Measurements from ENCODE around the gene TRIP13.

TRIP13 gene

GRCh38 chr5:855771-856530 lies 36.7 kb upstream of the TRIP13 start:
- FAIRE-seq = no peak

DNA sequence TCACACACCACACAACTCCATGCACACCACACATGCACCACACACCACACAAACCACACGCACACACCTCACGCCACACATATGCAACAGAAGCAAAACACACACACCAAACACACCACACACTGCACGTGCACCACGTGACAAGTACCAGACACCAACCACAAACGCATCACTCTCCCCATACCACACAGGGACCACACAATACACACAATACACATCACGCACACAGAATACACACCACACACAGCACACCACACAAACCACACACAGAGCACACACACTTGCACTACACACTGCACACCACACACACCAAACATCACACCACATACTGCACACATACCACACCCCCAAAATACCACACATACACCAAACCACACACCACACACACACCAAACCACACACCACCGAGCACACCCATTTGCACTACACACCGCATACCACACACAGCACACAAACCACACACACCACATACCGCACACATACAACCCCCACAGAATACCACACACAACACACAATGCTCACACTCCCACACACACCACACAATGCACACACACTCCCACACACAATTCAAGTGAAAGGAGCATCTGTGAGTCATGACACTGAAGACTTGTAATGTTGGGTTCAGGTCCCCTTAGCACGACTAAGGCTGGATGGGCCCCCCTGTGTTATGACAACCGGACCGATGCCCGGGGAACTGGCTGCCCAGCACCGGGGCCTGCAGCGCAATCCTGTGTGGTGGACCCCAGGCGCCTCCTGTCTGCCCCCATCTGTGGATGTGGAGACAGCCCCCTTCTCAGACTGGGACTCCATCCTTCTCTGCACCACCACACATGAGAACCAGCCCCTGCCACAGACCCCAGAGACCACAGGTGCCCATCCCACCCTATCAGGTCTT lies 35.9 kb upstream of the TRIP13 start:
- FAIRE-seq = no peak

DNA sequence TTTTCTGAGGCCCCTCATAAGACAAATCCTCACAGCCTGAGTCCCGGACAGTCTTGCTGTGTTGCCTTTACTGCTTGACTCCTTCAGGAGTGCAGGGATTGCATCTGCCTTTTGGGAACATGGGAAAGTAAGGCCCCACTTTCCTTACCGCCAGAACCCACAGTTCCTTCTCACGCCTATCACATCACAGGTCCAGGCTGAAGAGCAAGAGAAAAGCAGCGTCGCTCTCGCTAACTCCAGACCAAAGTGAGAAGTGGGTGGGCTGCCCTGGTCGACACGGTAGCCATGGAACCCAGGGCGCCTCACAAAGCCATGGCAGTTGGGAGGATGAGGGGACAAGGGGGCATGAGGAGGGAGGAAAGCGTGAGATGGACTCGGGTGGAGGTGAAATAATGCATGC lies 34.0 kb upstream of the TRIP13 start:
- no peak for FAIRE-seq

DNA sequence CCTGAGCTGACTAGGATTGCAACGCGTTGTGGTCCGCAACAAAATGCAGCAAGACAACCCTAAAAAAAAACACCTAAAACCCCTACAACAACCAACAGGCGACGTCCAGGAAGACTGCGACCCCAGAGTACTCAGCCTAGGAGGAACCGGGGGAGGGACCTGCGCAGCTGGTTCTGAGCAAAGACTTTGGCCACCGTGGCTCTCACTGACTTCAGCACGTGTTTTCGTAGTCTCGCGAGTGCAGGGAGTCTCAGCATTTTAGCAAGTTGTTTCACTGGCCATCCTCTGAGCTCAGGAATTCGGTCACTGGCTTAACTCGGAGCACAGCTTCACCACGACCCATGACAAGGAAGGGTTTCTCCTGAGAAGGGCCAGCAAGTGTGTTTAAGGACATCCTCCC lies 33.3 kb upstream of the TRIP13 start:
- FAIRE-seq = no peak

- FAIRE-seq = no peak
Measured at GRCh38 chr5:859798-860296, 32.8 kb upstream of the TRIP13 start.

- FAIRE-seq = no peak
Measured at GRCh38 chr5:860506-861150, 32.1 kb upstream of the TRIP13 start.

DNA sequence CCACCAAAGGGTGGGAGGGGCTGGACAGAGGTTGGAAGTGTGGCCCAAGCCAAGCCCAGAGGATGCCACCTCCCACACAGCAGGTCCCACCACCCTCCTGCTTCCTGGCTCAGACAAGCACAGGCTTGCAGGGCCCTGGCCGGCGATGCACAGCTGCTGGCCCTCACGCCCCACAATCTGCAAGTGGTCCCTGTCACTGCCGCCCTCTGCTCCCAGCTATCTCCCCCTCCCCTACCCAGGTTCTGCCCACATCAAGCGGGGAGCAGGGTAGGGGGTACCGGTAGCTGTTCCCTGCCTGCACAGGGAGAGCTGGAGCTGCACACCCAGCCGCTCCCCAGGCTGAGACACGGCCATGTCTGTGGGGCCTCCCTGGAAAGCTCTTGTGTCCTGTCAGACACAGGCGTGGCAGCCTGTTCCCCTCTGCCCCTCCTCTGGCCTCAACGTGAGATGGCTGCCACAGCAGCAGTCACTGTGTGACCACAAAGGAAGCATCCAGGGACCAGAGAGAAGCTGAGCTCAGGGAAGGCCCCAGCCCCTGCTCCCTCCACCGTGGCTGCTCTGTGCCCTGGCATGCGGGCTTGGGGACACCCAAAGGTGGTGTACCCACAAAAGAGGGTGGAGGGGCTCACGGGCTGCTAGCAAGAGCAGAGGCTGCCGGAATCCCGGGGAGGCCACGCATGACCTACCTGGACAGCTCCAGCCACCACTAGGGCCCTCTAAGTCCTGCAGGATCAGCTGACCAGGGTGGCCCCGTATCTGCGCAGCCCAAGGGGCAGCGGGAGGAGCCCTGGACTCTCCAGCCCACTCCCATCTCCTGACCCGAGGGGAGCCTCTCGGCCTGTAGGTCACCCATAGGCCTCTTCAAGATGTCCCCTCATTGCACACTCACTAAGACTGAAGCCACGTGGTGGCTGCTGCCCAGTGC lies 31.0 kb upstream of the TRIP13 start:
- no peak for FAIRE-seq

- no peak for FAIRE-seq
Measured at GRCh38 chr5:862367-863243, 30.1 kb upstream of the TRIP13 start.

DNA sequence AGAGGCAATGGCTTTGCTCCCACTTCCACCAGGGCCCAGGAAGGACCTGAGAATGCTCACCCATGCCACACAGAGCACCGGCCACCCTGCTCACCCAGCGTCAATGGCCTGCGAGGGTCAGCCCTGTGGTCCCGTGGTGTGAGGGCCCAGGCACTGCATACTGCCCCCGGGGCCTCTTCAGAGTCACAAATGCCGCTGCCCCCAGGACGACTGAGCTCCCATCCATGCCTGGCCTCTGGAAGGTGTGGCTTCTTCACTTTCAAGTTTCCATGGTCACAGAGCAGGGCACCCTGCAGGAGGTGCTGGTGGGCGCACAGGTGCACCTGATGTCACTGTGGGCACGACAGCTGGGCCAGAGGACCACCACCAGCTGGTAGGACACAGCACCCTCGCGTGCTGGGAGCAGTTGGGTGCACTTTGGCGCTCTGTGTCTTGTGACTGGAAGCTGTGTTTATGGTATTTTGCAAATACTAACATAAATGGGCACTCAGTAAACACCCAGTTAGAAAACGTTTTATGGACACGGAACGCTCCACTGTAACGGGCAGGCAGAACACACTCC lies 29.4 kb upstream of the TRIP13 start:
- no peak for FAIRE-seq

- no peak for FAIRE-seq
Measured at GRCh38 chr5:864492-865167, 28.1 kb upstream of the TRIP13 start.

GRCh38 chr5:865168-865521 lies 27.5 kb upstream of the TRIP13 start:
- no peak for FAIRE-seq

GRCh38 chr5:865771-866170 lies 26.9 kb upstream of the TRIP13 start:
- FAIRE-seq = no peak

GRCh38 chr5:867300-867870 lies 25.3 kb upstream of the TRIP13 start:
- no peak for FAIRE-seq

- FAIRE-seq = no peak
Measured at GRCh38 chr5:868428-869135, 24.1 kb upstream of the TRIP13 start.

DNA sequence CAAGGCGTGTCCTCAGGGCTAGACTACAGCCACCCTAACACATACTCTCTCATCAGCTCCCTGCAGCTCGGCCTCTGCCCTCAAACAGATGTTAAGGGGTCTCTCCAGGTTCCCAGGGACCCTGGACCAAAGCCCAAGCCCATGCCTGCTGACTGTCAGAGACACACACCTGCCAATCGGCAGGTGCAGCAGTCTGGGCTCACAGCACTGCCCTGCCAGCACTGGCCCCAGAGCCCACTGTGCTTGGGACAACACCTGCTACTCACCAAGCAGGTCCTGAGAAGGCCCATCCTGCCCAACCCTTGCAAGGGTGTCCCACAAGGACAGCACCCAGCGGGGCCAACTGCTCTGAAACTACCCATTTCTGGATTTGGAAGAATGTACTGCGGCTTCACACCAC lies 21.7 kb upstream of the TRIP13 start:
- no peak for FAIRE-seq

GRCh38 chr5:871596-872298 lies 20.9 kb upstream of the TRIP13 start:
- no peak for FAIRE-seq

GRCh38 chr5:872301-872700 lies 20.4 kb upstream of the TRIP13 start:
- no peak for FAIRE-seq

DNA sequence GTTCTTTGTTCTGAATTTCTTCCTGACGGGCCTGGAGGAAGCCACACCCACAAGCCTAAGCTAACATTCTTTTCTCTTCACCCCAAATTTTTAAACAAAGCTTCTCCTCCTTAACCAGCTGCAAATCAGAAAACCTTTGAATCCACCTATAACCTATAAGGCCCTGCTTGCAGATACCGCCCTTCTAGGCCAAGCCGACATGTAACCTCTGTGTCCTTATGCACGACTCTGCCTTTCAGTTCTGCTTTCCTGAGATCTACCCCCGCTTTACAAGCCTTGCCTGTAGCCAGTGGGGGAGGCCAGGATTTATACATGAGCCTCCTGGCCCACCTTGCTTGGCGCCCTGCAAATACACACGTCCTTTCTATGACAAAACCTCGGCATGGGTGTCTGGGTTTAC lies 19.4 kb upstream of the TRIP13 start:
- FAIRE-seq = no peak

DNA sequence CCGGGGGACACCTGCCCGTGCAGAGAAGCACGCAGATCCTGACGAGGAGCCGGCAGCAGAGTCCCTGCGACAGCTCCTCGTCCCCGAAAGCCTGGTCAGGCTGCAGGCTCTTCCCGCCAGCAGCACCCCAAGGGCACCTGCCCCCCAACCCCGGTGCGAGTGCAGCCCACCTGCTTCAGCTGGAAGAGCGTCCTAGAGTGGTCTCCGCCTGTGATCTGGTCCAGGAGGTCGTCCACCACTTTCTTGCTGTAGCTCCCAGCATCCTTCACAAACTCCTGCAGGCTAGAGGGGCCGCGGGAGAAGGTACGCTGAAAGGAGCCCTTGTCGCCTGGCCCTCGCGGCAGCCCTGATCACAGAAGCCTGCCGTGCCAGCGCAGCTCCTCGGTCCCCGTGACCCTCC lies 16.8 kb upstream of the TRIP13 start:
- no peak for FAIRE-seq
